Measurements from ENCODE around the gene CCNF.

Gene CCNF

DNA sequence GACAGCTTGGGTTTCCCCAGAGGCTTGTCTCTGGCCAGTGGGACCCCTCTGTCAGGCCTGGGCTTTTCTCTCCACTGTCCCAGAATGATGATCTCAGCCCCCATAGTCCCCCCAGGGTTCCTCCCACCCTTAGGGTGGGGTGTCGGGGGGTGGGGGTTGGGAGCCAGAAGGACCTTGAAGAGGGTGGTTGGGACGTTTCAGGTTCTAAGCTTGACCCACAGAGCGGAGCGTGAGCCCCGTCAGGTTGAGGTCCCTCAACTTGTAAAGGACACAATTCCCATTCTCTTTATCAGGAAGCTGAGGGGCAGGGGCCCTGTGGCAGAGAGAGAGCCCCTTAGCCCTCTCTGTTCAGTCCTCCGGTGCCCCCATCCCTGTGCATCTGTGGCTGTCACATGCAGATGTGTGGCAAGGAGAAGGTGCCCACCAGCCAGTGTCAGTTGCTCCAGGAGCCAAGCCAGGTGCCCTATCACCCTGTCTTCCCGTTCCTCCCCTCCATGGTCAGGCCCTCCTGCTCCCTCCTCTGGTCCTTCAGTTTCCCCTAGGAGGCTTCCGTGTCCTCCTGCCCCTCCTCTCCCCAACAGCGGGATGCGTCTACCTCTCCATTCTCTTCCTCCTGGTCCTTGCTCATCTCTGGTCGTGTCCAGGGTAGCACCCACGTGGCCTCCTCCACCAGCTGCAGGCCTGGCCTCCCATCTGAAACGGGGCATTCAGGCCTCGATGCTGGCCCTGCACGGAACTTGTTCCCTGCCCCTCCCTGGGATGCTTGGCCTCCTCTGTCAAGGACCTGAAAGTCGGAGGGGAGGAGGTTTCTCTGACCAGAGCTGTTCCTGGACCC lies 40.4 kb downstream of the CCNF start (continued):
- TF ChIP-seq ZEB2 (tag by site-specific recombination; IDR thresholded peaks at IDR 0.05) (peak; percentile 31), REPIN1 (tag by site-specific recombination; IDR thresholded peaks at IDR 0.05; ENCODE audit: low read depth) (no peak), MEIS1 (CRISPR knock-in tag; IDR thresholded peaks at IDR 0.05; ENCODE audit: borderline replicate concordance) (no peak), SALL2 (tag by site-specific recombination; IDR thresholded peaks at IDR 0.05; ENCODE audit: borderline replicate concordance) (no peak), ZNF138 (tag by site-specific recombination; IDR thresholded peaks at IDR 0.05; ENCODE audit: borderline replicate concordance) (no peak), ZNF302 (tag by site-specific recombination; IDR thresholded peaks at IDR 0.05; ENCODE audit: low read depth) (no peak), ZNF623 (tag by site-specific recombination; IDR thresholded peaks at IDR 0.05) (no peak), ZBTB48 (tag by site-specific recombination; IDR thresholded peaks at IDR 0.05) (peak; percentile 13; the same call in 1 of the 2 replicates), ZNF391 (tag by site-specific recombination; IDR thresholded peaks at IDR 0.05; ENCODE audit: borderline replicate concordance, low read depth) (no peak), ZNF350 (tag by site-specific recombination; IDR thresholded peaks at IDR 0.05) (no peak), ZNF76 (tag by site-specific recombination; IDR thresholded peaks at IDR 0.05; ENCODE audit: borderline replicate concordance, low read depth) (no peak), KLF9 (tag by site-specific recombination; IDR thresholded peaks at IDR 0.05; ENCODE audit: low read depth) (no peak; the same call in 1 of the 2 replicates), ZNF747 (tag by site-specific recombination; IDR thresholded peaks at IDR 0.05) (no peak), ZNF549 (tag by site-specific recombination; IDR thresholded peaks at IDR 0.05) (no peak), ZNF19 (tag by site-specific recombination; IDR thresholded peaks at IDR 0.05; ENCODE audit: low read depth) (no peak), ZNF548 (tag by site-specific recombination; IDR thresholded peaks at IDR 0.05) (no peak), IKZF3 (tag by site-specific recombination; IDR thresholded peaks at IDR 0.05) (peak; percentile 82), ZNF473 (tag by site-specific recombination; IDR thresholded peaks at IDR 0.05) (no peak), ZBTB8A (tag by site-specific recombination; IDR thresholded peaks at IDR 0.05) (0 out of 2 replicates have a peak, but pooled peaks have one; percentile 19), ZNF658 (tag by site-specific recombination; IDR thresholded peaks at IDR 0.05) (no peak)
- TF ChIP-seq, protein P1, sequence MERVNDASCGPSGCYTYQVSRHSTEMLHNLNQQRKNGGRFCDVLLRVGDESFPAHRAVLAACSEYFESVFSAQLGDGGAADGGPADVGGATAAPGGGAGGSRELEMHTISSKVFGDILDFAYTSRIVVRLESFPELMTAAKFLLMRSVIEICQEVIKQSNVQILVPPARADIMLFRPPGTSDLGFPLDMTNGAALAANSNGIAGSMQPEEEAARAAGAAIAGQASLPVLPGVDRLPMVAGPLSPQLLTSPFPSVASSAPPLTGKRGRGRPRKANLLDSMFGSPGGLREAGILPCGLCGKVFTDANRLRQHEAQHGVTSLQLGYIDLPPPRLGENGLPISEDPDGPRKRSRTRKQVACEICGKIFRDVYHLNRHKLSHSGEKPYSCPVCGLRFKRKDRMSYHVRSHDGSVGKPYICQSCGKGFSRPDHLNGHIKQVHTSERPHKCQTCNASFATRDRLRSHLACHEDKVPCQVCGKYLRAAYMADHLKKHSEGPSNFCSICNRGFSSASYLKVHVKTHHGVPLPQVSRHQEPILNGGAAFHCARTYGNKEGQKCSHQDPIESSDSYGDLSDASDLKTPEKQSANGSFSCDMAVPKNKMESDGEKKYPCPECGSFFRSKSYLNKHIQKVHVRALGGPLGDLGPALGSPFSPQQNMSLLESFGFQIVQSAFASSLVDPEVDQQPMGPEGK (tag by site-specific recombination; IDR thresholded peaks at IDR 0.05): peak; percentile 33; the same call in 1 of the 2 replicates
- TF ChIP-seq, protein P2, sequence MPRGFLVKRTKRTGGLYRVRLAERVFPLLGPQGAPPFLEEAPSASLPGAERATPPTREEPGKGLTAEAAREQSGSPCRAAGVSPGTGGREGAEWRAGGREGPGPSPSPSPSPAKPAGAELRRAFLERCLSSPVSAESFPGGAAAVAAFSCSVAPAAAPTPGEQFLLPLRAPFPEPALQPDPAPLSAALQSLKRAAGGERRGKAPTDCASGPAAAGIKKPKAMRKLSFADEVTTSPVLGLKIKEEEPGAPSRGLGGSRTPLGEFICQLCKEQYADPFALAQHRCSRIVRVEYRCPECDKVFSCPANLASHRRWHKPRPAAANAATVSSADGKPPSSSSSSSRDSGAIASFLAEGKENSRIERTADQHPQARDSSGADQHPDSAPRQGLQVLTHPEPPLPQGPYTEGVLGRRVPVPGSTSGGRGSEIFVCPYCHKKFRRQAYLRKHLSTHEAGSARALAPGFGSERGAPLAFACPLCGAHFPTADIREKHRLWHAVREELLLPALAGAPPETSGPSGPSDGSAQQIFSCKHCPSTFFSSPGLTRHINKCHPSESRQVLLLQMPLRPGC (tag by site-specific recombination; IDR thresholded peaks at IDR 0.05): no peak
- TF ChIP-seq, protein P3, sequence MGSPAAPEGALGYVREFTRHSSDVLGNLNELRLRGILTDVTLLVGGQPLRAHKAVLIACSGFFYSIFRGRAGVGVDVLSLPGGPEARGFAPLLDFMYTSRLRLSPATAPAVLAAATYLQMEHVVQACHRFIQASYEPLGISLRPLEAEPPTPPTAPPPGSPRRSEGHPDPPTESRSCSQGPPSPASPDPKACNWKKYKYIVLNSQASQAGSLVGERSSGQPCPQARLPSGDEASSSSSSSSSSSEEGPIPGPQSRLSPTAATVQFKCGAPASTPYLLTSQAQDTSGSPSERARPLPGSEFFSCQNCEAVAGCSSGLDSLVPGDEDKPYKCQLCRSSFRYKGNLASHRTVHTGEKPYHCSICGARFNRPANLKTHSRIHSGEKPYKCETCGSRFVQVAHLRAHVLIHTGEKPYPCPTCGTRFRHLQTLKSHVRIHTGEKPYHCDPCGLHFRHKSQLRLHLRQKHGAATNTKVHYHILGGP (tag by site-specific recombination; IDR thresholded peaks at IDR 0.05): no peak
- TF ChIP-seq, protein P4, sequence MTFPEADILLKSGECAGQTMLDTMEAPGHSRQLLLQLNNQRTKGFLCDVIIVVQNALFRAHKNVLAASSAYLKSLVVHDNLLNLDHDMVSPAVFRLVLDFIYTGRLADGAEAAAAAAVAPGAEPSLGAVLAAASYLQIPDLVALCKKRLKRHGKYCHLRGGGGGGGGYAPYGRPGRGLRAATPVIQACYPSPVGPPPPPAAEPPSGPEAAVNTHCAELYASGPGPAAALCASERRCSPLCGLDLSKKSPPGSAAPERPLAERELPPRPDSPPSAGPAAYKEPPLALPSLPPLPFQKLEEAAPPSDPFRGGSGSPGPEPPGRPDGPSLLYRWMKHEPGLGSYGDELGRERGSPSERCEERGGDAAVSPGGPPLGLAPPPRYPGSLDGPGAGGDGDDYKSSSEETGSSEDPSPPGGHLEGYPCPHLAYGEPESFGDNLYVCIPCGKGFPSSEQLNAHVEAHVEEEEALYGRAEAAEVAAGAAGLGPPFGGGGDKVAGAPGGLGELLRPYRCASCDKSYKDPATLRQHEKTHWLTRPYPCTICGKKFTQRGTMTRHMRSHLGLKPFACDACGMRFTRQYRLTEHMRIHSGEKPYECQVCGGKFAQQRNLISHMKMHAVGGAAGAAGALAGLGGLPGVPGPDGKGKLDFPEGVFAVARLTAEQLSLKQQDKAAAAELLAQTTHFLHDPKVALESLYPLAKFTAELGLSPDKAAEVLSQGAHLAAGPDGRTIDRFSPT (tag by site-specific recombination; IDR thresholded peaks at IDR 0.05): peak; percentile 19; the same call in 1 of the 2 replicates
- TF ChIP-seq, protein P5, sequence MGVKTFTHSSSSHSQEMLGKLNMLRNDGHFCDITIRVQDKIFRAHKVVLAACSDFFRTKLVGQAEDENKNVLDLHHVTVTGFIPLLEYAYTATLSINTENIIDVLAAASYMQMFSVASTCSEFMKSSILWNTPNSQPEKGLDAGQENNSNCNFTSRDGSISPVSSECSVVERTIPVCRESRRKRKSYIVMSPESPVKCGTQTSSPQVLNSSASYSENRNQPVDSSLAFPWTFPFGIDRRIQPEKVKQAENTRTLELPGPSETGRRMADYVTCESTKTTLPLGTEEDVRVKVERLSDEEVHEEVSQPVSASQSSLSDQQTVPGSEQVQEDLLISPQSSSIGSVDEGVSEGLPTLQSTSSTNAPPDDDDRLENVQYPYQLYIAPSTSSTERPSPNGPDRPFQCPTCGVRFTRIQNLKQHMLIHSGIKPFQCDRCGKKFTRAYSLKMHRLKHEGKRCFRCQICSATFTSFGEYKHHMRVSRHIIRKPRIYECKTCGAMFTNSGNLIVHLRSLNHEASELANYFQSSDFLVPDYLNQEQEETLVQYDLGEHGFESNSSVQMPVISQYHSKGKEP (tag by site-specific recombination; IDR thresholded peaks at IDR 0.05): no peak

All from HEK293 (cell line).